Keratinocyte (primary cell): ENCODE measurements around the gene ABTB1. TPM values are rescaled to one million over a fixed set of nuclear protein-coding genes. Genes with fewer than 3 reads are reported as not detected.

ENCODE experiments used
- DNase-seq: peaks from one replicate; pipeline ENCODE4 v3.0.0-alpha.2; 2011; ENCODE audit warnings: low read depth, missing footprints, low spot score
- FAIRE-seq: peaks from 2 replicates; lab custom pipeline; 2011; peaks lifted over from hg19 to GRCh38; lab: Jason Lieb, UNC
- H2AFZ ChIP-seq: 2 replicates; pipeline ENCODE4 v1.6.0; 2012; ENCODE audit warnings: low read length, control low read depth, inconsistent platforms; ENCODE audit not compliant: control insufficient read depth
- H3K27ac ChIP-seq: 2 replicates; pipeline ENCODE4 v1.5.1; 2011; ENCODE audit warnings: low read length; ENCODE audit not compliant: control insufficient read depth, insufficient read depth
- H3K27me3 ChIP-seq: 3 replicates; pipeline ENCODE4 v1.6.0; 2011; ENCODE audit warnings: low read length; ENCODE audit not compliant: control insufficient read depth, insufficient read depth; ENCODE audit errors: extremely low read depth
- H3K36me3 ChIP-seq, 2 experiments: 2 replicates in 1 of 2; 3 replicates in 1 of 2; pipeline ENCODE4 v1.5.1; 2011; ENCODE audit warnings: low read length in 2 of 2, mild to moderate bottlenecking in 1 of 2; ENCODE audit not compliant: control insufficient read depth in 2 of 2, insufficient read depth in 2 of 2; ENCODE audit errors: extremely low read depth in 1 of 2
- H3K4me1 ChIP-seq: 3 replicates; pipeline ENCODE4 v1.5.1; 2011; ENCODE audit warnings: low read length; ENCODE audit not compliant: control insufficient read depth, insufficient read depth; ENCODE audit errors: extremely low read depth
- H3K4me2 ChIP-seq: 3 replicates; pipeline ENCODE4 v1.6.0; 2011; ENCODE audit warnings: low read depth, low read length; ENCODE audit not compliant: control insufficient read depth, insufficient read depth; ENCODE audit errors: extremely low read depth
- H3K4me3 ChIP-seq, 3 experiments: fragments of 200-600 bp in 1 of 3; sonication (generic) in 1 of 3; 2 replicates in 2 of 3; 3 replicates in 1 of 3; pipeline ENCODE4 v1.5.1; 2011 to 2016; ENCODE audit warnings: low read length in 3 of 3, mild to moderate bottlenecking in 3 of 3, control low read depth in 2 of 3, inconsistent platforms in 1 of 3, low read depth in 1 of 3, mixed read lengths in 1 of 3, mixed run types in 1 of 3, moderate library complexity in 1 of 3; ENCODE audit not compliant: control insufficient read depth in 2 of 3, insufficient read depth in 2 of 3; ENCODE audit errors: extremely low read depth in 1 of 3
- H3K79me2 ChIP-seq: 2 replicates; pipeline ENCODE4 v1.6.0; 2012; ENCODE audit warnings: low read length; ENCODE audit not compliant: control insufficient read depth, insufficient read depth
- H3K9ac ChIP-seq: 3 replicates; pipeline ENCODE4 v1.6.0; 2011; ENCODE audit warnings: low read length; ENCODE audit not compliant: control insufficient read depth, insufficient read depth; ENCODE audit errors: extremely low read depth
- H3K9me1 ChIP-seq: 3 replicates; pipeline ENCODE4 v1.6.0; 2011; ENCODE audit warnings: low read length; ENCODE audit not compliant: control insufficient read depth, insufficient read depth; ENCODE audit errors: extremely low read depth
- H3K9me3 ChIP-seq: 2 replicates; pipeline ENCODE4 v1.5.1; 2012; ENCODE audit warnings: low read depth, low read length; ENCODE audit not compliant: control insufficient read depth
- H4K20me1 ChIP-seq: 3 replicates; pipeline ENCODE4 v1.6.0; 2011; ENCODE audit warnings: low read length; ENCODE audit not compliant: control insufficient read depth, insufficient read depth; ENCODE audit errors: extremely low read depth
- EZH2 ChIP-seq: IDR thresholded peaks from one replicate; pipeline ENCODE4 v1.6.1; 2012; ENCODE audit warnings: inconsistent platforms, mild to moderate bottlenecking, low read length, moderate library complexity
- dilution Hi-C: fragments of 300-500 bp; cut with MboI; formaldehyde crosslinking; loops from one replicate; pipeline ENCODE4 v1.7.0; 2020; ENCODE audit warnings: low sequenced_read_pairs; ENCODE audit not compliant: extremely low pct_ligation_motif_present
- polyA plus RNA-seq, 5 experiments: library from polyadenylated mRNA; depleted of rRNA in 3 of 5; stranded (reverse) in 3 of 5; stranded (forward) in 1 of 5; unstranded in 1 of 5; fragments of >200 nt; gene quantifications; 1 replicate in 1 of 5; 2 replicates in 3 of 5; 3 replicates in 1 of 5; pipeline versions ENCODE4 v1.2.1 to v1.2.3, GENCODE V29; 2011 to 2012; ENCODE audit warnings: missing spikeins in 2 of 5, low read depth in 1 of 5, low replicate concordance in 1 of 5
- TF ChIP-seq, protein P1 (sequence below), 3 experiments: IDR thresholded peaks in 1 of 3; conservative IDR thresholded peaks in 1 of 3; optimal IDR thresholded peaks in 1 of 3; 2 replicates in 2 of 3; 3 replicates in 1 of 3; pipeline versions ENCODE3 to v1.5.1; 2011; ENCODE audit warnings: low read length in 3 of 3, mild to moderate bottlenecking in 3 of 3, moderate library complexity in 2 of 3, control low read depth in 1 of 3, inconsistent platforms in 1 of 3; ENCODE audit not compliant: insufficient read depth in 2 of 3; ENCODE audit errors: extremely low read depth in 1 of 3

ABTB1 gene
- polyA plus RNA-seq, 1 donor (not counting 4 experiments of a cell fraction or from before 2014, with no cell fraction given), result 11.6 TPM

- no peak overlapping the region for H3K4me3 ChIP-seq
- H3K9ac ChIP-seq, result no peak overlapping the region
- FAIRE-seq (peak; percentile 41), DNase-seq (no peak)
- no peak overlapping the region for H3K27ac ChIP-seq
- H4K20me1 ChIP-seq, result no peaks in the 10 kb centered on the region
- dilution Hi-C loops, result no loop called here
- H3K9me1 ChIP-seq, result no peaks in the 10 kb centered on the region
- no peaks in the 10 kb centered on the region for H3K36me3 ChIP-seq
- H3K4me2 ChIP-seq, result no peak overlapping the region
- H2AFZ ChIP-seq, result no peak overlapping the region
- H3K79me2 ChIP-seq, result no peaks in the 10 kb centered on the region
- TF ChIP-seq EZH2, result no peak
- TF ChIP-seq, protein P1, sequence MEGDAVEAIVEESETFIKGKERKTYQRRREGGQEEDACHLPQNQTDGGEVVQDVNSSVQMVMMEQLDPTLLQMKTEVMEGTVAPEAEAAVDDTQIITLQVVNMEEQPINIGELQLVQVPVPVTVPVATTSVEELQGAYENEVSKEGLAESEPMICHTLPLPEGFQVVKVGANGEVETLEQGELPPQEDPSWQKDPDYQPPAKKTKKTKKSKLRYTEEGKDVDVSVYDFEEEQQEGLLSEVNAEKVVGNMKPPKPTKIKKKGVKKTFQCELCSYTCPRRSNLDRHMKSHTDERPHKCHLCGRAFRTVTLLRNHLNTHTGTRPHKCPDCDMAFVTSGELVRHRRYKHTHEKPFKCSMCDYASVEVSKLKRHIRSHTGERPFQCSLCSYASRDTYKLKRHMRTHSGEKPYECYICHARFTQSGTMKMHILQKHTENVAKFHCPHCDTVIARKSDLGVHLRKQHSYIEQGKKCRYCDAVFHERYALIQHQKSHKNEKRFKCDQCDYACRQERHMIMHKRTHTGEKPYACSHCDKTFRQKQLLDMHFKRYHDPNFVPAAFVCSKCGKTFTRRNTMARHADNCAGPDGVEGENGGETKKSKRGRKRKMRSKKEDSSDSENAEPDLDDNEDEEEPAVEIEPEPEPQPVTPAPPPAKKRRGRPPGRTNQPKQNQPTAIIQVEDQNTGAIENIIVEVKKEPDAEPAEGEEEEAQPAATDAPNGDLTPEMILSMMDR (optimal IDR thresholded peaks at IDR 0.05 in 1 of 3, IDR thresholded peaks at IDR 0.05 in 1 of 3, conservative IDR thresholded peaks at IDR 0.05 in 1 of 3; ENCODE audit: extremely low read depth in 1 of 3, insufficient read depth in 2 of 3, low read length in 3 of 3), result no peak
- H3K27me3 ChIP-seq, result no peaks in the 10 kb centered on the region
- no peaks in the 10 kb centered on the region for H3K4me1 ChIP-seq
- no peaks in the 10 kb centered on the region for H3K9me3 ChIP-seq
These were observed 7.6 kb upstream of the ABTB1 start for GRCh38 chr3:127665165-127665564.

GRCh38 chr3:127665586-127665985 is 7.2 kb upstream of the ABTB1 start:
- DNase-seq (no peak), FAIRE-seq (no peak)
- Histone ChIP-seq H3K36me3 (no peaks in the 10 kb centered on the region), H3K9ac (no peak overlapping the region), H3K9me3 (no peaks in the 10 kb centered on the region), H3K4me2 (no peak overlapping the region), H3K79me2 (no peaks in the 10 kb centered on the region), H3K4me1 (no peaks in the 10 kb centered on the region), H3K9me1 (no peaks in the 10 kb centered on the region), H3K27me3 (no peaks in the 10 kb centered on the region), H4K20me1 (no peaks in the 10 kb centered on the region), H2AFZ (no peak overlapping the region), H3K4me3 (no peak overlapping the region), H3K27ac (no peak overlapping the region)
- no peak for TF ChIP-seq EZH2
- TF ChIP-seq, protein P1 (optimal IDR thresholded peaks at IDR 0.05 in 1 of 3, IDR thresholded peaks at IDR 0.05 in 1 of 3, conservative IDR thresholded peaks at IDR 0.05 in 1 of 3; ENCODE audit: extremely low read depth in 1 of 3, insufficient read depth in 2 of 3, low read length in 3 of 3), result no peak
- dilution Hi-C loops, result no loop called here
